BLaER1 treated with 17β-estradiol and CSF1 and Interleukin-3, amounts not matched to agents 10 nM and 100 nM (cell line): ENCODE measurements around the gene NSUN5.
A peak's percentile ranks its signal among the peaks of the same experiment; 100 is the strongest.
"Not testable (repeated sequence)": the region's sequence is repeated elsewhere in the genome, so short reads cannot be mapped to it uniquely, and the experiment has no call there.

ENCODE experiments used
- H3K27ac ChIP-seq, 11 experiments: shearing (Covaris generic); formaldehyde crosslinking; 2 replicates each; pipeline ENCODE4 v1.8.1; 2022
- H3K27me3 ChIP-seq, 11 experiments: shearing (Covaris generic); formaldehyde crosslinking; 2 replicates each; pipeline ENCODE4 v1.8.1; 2022
- H3K36me3 ChIP-seq, 11 experiments: shearing (Covaris generic); formaldehyde crosslinking; 2 replicates each; pipeline ENCODE4 v1.8.1; 2022
- H3K4me1 ChIP-seq, 10 experiments: shearing (Covaris generic); formaldehyde crosslinking; 2 replicates each; pipeline ENCODE4 v1.8.1; 2022
- H3K4me2 ChIP-seq, 11 experiments: shearing (Covaris generic); formaldehyde crosslinking; 2 replicates each; pipeline ENCODE4 v1.8.1; 2022
- H3K4me3 ChIP-seq, 10 experiments: shearing (Covaris generic); formaldehyde crosslinking; 2 replicates each; pipeline ENCODE4 v1.8.1; 2022
- H3K9ac ChIP-seq, 11 experiments: shearing (Covaris generic); formaldehyde crosslinking; 2 replicates each; pipeline ENCODE4 v1.8.1; 2022
- H3K9me3 ChIP-seq, 11 experiments: shearing (Covaris generic); formaldehyde crosslinking; replicated peaks in 1 of 11; 2 replicates each; pipeline ENCODE4 v1.8.1; 2022
- H4K20me1 ChIP-seq, 11 experiments: shearing (Covaris generic); formaldehyde crosslinking; 2 replicates each; pipeline ENCODE4 v1.8.1; 2022
- Cebpa-rat ChIP-seq, 11 experiments: shearing (Covaris generic); IDR thresholded peaks; 2 replicates each; pipeline ENCODE4 v1.8.1; 2022

NSUN5 gene

DNA sequence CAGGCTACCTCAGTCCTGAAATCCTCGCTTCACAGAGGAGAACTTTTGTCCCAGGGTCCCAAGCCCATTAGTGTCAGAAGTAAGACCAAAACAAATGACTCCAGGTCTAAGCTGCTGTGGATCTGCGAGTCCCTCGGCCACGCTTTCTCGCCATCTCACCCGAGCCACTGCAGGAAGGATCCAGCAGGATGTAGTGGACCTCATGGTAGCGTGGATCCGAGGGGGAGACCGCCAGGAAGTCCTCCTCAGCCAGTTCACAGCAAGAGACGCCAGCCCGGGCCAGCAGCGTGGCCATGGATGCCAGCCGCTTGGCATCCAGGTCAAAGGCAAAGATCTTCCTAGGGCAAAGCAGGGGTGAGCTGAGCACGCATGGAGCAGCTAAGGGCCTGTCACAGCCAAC lies 4.6 kb downstream of the NSUN5 start:
- Histone ChIP-seq H3K9ac (peak overlapping the region in 8 of 11 experiments; percentile 53 to 73 (median 65); a peak in 17 of 22 replicates), H3K4me1 (peaks cover 32 to 66% (median 57%) of the 10 kb centered on the region in 10 experiments), H3K9me3 (no peaks in the 10 kb centered on the region), H3K36me3 (peaks cover 32 to 47% (median 40%) of the 10 kb centered on the region in 11 experiments), H3K27me3 (no peaks in the 10 kb centered on the region), H4K20me1 (peaks cover 0 to 19% (median 0%) of the 10 kb centered on the region in 11 experiments; a peak in 5 of 22 replicates), H3K4me3 (peak overlapping the region in 1 of 10 experiments; percentile 31; a peak in 1 of 20 replicates), H3K27ac (peak overlapping the region in 8 of 11 experiments; percentile 64 to 82 (median 78); a peak in 16 of 22 replicates), H3K4me2 (peak overlapping the region in 9 of 11 experiments; percentile 58 to 97 (median 96); a peak in 17 of 22 replicates)
- no peak for TF ChIP-seq Cebpa-rat (IDR thresholded peaks at IDR 0.05)

- Histone ChIP-seq H3K4me1 (peaks cover 30 to 62% (median 55%) of the 10 kb centered on the region in 10 experiments), H3K27ac (peak overlapping the region in 7 of 11 experiments; percentile 64 to 82 (median 78); a peak in 14 of 22 replicates), H3K27me3 (no peaks in the 10 kb centered on the region), H4K20me1 (peaks cover 0 to 19% (median 0%) of the 10 kb centered on the region in 11 experiments; a peak in 5 of 22 replicates), H3K36me3 (peaks cover 32 to 47% (median 40%) of the 10 kb centered on the region in 11 experiments), H3K4me3 (no peak overlapping the region), H3K9ac (peak overlapping the region in 5 of 11 experiments; percentile 53 to 73 (median 69); a peak in 5 of 22 replicates), H3K4me2 (peak overlapping the region in 1 of 11 experiments; percentile 92; a peak in 2 of 22 replicates), H3K9me3 (no peaks in the 10 kb centered on the region)
- TF ChIP-seq Cebpa-rat (IDR thresholded peaks at IDR 0.05), result no peak
Observed at GRCh38 chr7:73303546-73303945, 5.1 kb downstream of the NSUN5 start.

DNA sequence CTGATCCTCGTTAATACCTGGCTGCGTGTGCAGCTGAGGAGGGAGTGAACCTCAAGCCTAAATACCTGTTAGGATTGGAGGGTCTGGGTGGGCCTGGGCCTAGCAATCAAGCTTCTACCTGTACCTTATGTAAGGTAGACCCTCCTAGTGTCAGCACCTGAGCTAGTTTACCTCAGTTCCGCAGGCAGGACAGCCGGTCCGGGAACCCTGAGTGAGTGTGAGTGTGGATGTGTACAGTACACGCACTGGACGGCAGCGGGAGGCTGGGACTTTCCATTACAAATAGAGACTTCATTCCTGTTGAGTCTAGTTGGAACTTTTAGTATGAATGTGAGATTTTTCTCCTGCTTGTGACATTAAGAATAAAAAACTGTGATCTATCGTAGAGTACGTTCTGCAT lies 5.8 kb downstream of the NSUN5 start:
- Histone ChIP-seq H4K20me1 (peaks cover 0 to 17% (median 0%) of the 10 kb centered on the region in 11 experiments; a peak in 5 of 22 replicates), H3K27ac (peak overlapping the region in 2 of 11 experiments; percentile 77 to 82; a peak in 3 of 22 replicates), H3K4me1 (peaks cover 27 to 59% (median 51%) of the 10 kb centered on the region in 10 experiments), H3K9ac (0 out of 22 replicates have a peak overlapping the region, but pooled peaks of 1 of the 11 experiments have one; percentile 70), H3K36me3 (peaks cover 32 to 47% (median 40%) of the 10 kb centered on the region in 11 experiments)
- not testable (repeated sequence) for H3K4me2 ChIP-seq, H3K9me3 ChIP-seq, H3K4me3 ChIP-seq, H3K27me3 ChIP-seq

GRCh38 chr7:73301108-73301507 lies 7.5 kb downstream of the NSUN5 start:
- H3K27me3 ChIP-seq, H3K9me3 ChIP-seq, H3K4me3 ChIP-seq, H3K9ac ChIP-seq, H3K4me2 ChIP-seq, H3K27ac ChIP-seq: not testable (repeated sequence)
- Histone ChIP-seq H3K36me3 (peaks cover 25 to 32% (median 30%) of the 10 kb centered on the region in 11 experiments), H4K20me1 (peaks cover 0 to 10% (median 0%) of the 10 kb centered on the region in 11 experiments; a peak in 4 of 22 replicates), H3K4me1 (peaks cover 18 to 41% (median 34%) of the 10 kb centered on the region in 10 experiments)

DNA sequence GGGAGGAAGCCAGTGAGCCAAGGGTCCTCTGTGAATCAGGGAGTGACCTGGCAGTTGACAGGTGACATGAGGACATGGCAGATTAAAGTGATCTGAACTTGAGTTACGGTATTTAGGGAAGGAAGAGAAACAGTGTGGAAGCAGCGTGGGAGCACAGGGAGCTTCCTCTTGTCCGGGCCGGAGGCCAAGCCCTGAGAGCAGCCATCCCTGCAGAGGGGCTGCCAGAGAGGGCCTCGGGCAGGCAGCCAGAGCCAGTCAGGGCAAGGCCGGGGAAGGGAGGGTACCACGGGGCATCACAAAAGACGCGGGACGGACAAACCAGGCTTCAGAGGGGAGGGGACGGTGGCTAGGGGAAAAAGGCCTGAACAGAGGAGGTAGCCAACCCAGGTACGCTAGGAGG lies 8.8 kb downstream of the NSUN5 start:
- H3K4me3 ChIP-seq, H4K20me1 ChIP-seq, H3K9me3 ChIP-seq, H3K27me3 ChIP-seq, H3K27ac ChIP-seq, H3K9ac ChIP-seq: not testable (repeated sequence)
- Histone ChIP-seq H3K36me3 (peaks cover 19 to 22% (median 21%) of the 10 kb centered on the region in 11 experiments), H3K4me1 (peaks cover 7 to 30% (median 22%) of the 10 kb centered on the region in 10 experiments; a peak in 17 of 20 replicates), H3K4me2 (peak overlapping the region; percentile 29 to 62 (median 39); a peak in 16 of 22 replicates)

DNA sequence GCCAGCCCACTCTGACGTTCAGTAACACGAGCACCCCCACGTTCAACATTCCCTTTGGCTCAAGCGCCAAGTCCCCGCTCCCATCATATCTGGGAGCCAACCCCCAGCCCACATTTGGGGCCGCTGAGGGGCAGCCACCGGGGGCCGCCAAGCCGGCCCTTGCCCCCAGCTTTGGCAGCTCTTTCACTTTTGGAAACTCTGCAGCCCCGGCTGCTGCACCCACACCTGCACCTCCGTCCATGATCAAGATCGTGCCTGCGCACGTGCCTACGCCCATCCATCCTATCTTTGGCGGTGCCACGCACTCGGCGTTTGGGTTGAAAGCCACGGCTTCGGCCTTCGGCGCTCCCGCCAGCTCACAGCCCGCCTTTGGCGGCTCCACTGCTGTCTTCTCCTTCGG lies 10.9 kb downstream of the NSUN5 start:
- H3K4me1 ChIP-seq, result peaks cover 6 to 16% (median 13%) of the 10 kb centered on the region in 10 experiments; a peak in 13 of 20 replicates
- not testable (repeated sequence) for H3K9ac ChIP-seq, H3K36me3 ChIP-seq, H3K9me3 ChIP-seq, H4K20me1 ChIP-seq, H3K27ac ChIP-seq, H3K4me3 ChIP-seq, H3K27me3 ChIP-seq, H3K4me2 ChIP-seq

GRCh38 chr7:73297235-73297634 lies 11.4 kb downstream of the NSUN5 start:
- not testable (repeated sequence) for H3K36me3 ChIP-seq, H3K9ac ChIP-seq, H3K4me3 ChIP-seq, H3K27me3 ChIP-seq, H3K9me3 ChIP-seq, H3K27ac ChIP-seq, H4K20me1 ChIP-seq, H3K4me2 ChIP-seq
- H3K4me1 ChIP-seq, result peaks cover 6 to 16% (median 13%) of the 10 kb centered on the region in 10 experiments; a peak in 13 of 20 replicates

GRCh38 chr7:73277210-73277609 lies 31.4 kb downstream of the NSUN5 start:
- H3K4me3 ChIP-seq, H3K9ac ChIP-seq, H3K9me3 ChIP-seq, H3K27ac ChIP-seq, H3K36me3 ChIP-seq, H3K4me2 ChIP-seq, H4K20me1 ChIP-seq, H3K27me3 ChIP-seq, H3K4me1 ChIP-seq: not testable (repeated sequence)

GRCh38 chr7:73267813-73268212 lies 40.8 kb downstream of the NSUN5 start:
- not testable (repeated sequence) for H3K27me3 ChIP-seq, H3K4me3 ChIP-seq, H3K9me3 ChIP-seq, H3K36me3 ChIP-seq, H4K20me1 ChIP-seq
- Histone ChIP-seq H3K4me1 (peaks cover 0 to 23% (median 10%) of the 10 kb centered on the region in 10 experiments; a peak in 14 of 20 replicates), H3K9ac (peak overlapping the region in 4 of 11 experiments; percentile 48 to 75 (median 63); a peak in 8 of 22 replicates), H3K4me2 (peak overlapping the region in 9 of 11 experiments; percentile 21 to 51 (median 44); a peak in 12 of 22 replicates), H3K27ac (peak overlapping the region in 7 of 11 experiments; percentile 59 to 89 (median 72); a peak in 13 of 22 replicates)

DNA sequence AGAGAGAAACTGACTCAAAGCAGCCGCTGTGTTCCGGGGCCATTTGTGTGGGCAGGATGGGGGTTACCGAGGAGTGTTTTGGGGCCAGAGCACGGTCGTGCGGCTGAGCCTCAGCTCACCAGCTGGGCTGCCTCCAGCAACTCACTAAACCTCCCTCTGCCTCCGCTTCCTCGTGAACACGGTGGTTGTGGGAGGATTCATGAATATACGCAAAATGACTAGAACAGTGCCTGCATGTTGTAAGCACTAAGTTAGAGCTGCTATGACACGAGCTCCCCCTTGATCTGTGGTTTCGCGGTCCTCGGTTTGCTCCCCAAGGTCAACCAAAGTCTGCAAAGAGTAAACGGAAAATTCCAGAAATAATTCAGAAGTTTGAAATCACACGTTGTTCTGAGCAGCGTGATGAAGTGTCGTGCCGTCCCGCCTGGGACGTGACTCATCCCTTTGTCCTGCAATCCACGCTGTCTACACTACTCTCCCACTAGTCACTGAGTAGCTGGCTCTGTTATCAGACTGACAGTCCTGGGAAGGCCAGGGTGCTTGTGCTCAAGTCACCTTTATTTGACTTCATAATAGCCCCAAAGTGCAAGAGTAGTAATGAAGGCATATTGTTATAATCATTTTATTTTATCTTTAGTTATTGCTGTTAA lies 41.8 kb downstream of the NSUN5 start:
- not testable (repeated sequence) for H3K9me3 ChIP-seq, H3K36me3 ChIP-seq, H3K27ac ChIP-seq, H3K9ac ChIP-seq, H4K20me1 ChIP-seq, H3K4me3 ChIP-seq, H3K27me3 ChIP-seq, H3K4me2 ChIP-seq
- peaks cover 0 to 25% (median 11%) of the 10 kb centered on the region in 10 experiments; a peak in 14 of 20 replicates for H3K4me1 ChIP-seq

DNA sequence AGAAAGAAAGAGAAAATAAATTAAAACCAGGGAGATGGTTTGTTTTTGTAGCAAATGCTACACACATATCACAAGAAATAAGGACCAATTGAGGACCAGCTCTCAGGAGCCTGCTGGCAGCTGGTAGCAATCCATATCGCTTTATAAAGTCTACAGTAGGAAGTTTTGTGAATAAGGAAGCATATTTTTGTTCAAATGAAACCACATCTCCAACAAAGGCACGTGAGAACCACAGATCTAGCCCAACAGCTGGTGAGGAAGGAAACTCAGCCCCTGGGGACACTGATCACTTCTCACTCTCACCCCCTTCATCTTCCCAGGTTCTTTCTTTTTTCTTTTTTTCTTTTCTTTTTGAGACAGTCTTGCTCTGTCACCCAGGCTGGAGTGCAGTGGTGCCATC lies 46.2 kb downstream of the NSUN5 start:
- not testable (repeated sequence) for H3K4me2 ChIP-seq, H3K4me3 ChIP-seq, H4K20me1 ChIP-seq, H3K9me3 ChIP-seq, H3K27ac ChIP-seq, H3K36me3 ChIP-seq, H3K9ac ChIP-seq, H3K27me3 ChIP-seq
- H3K4me1 ChIP-seq, result peaks cover 0 to 12% (median 6%) of the 10 kb centered on the region in 10 experiments; a peak in 11 of 20 replicates
